Inferior parietal cortex (tissue), 1 donor: ENCODE measurements around the gene ABCC1.
A peak's percentile ranks its signal among the peaks of the same experiment; 100 is the strongest.
"Not testable (repeated sequence)": the region's sequence is repeated elsewhere in the genome, so short reads cannot be mapped to it uniquely, and the experiment has no call there.

Experiments used
- DNase-seq: peaks from one replicate; pipeline ENCODE4 v3.0.0-alpha.2; 2016; ENCODE audit errors: extremely low spot score

The ABCC1 gene

GRCh38 chr16:15967655-15968315 is 18.4 kb downstream of the ABCC1 start:
- DNase-seq: no peak

- no peak for DNase-seq
Observed at GRCh38 chr16:15970202-15970601, 20.8 kb downstream of the ABCC1 start.

- no peak for DNase-seq
Observed at GRCh38 chr16:15970743-15971439, 21.5 kb downstream of the ABCC1 start.

- DNase-seq: no peak
Observed at GRCh38 chr16:15971440-15971815, 22.0 kb downstream of the ABCC1 start.

- DNase-seq: no peak
Observed at GRCh38 chr16:15972046-15972868, 22.8 kb downstream of the ABCC1 start.

- no peak for DNase-seq
Observed at GRCh38 chr16:15973421-15973820, 24.0 kb downstream of the ABCC1 start.

GRCh38 chr16:15974057-15974456 is 24.6 kb downstream of the ABCC1 start:
- no peak for DNase-seq

- DNase-seq: no peak
Observed at GRCh38 chr16:15975172-15975571, 25.8 kb downstream of the ABCC1 start.

GRCh38 chr16:15976225-15976812 is 26.9 kb downstream of the ABCC1 start:
- no peak for DNase-seq

GRCh38 chr16:15976929-15977637 is 27.7 kb downstream of the ABCC1 start:
- DNase-seq: no peak

GRCh38 chr16:15979801-15980200 is 30.4 kb downstream of the ABCC1 start:
- no peak for DNase-seq

- DNase-seq: no peak
Observed at GRCh38 chr16:15980329-15980728, 30.9 kb downstream of the ABCC1 start.

- DNase-seq: no peak
Observed at GRCh38 chr16:15981382-15981781, 32.0 kb downstream of the ABCC1 start.

- DNase-seq: not testable (repeated sequence)
Observed at GRCh38 chr16:15982194-15982915, 32.9 kb downstream of the ABCC1 start.

GRCh38 chr16:15983898-15984297 is 34.5 kb downstream of the ABCC1 start:
- no peak for DNase-seq

GRCh38 chr16:15985144-15985543 is 35.7 kb downstream of the ABCC1 start:
- no peak for DNase-seq

GRCh38 chr16:15986261-15986660 is 36.8 kb downstream of the ABCC1 start:
- no peak for DNase-seq

GRCh38 chr16:15988268-15989013 is 39.0 kb downstream of the ABCC1 start:
- DNase-seq: peak; percentile 12

GRCh38 chr16:15990902-15991301 is 41.5 kb downstream of the ABCC1 start:
- no peak for DNase-seq

- DNase-seq: no peak
Observed at GRCh38 chr16:15993128-15993527, 43.7 kb downstream of the ABCC1 start.
